ENCODE measurements around the gene C5AR2. TPM values are rescaled to one million over a fixed set of nuclear protein-coding genes. Genes with fewer than 3 reads are reported as not detected.

Gene C5AR2
- polyA plus RNA-seq, 1 of the 3 experiments (the other 2 are of a cell fraction): not detected

- Histone ChIP-seq H3K9ac (no peak overlapping the region), H2AFZ (ENCODE audit: low read depth) (no peak overlapping the region), H3K9me3 (no peaks in the 10 kb centered on the region), H4K20me1 (ENCODE audit: insufficient read depth) (no peaks in the 10 kb centered on the region), H3K27me3 (ENCODE audit: insufficient read depth) (no peaks in the 10 kb centered on the region), H3K4me2 (no peak overlapping the region), H3K9me2 (no peaks in the 10 kb centered on the region), H3K79me2 (ENCODE audit: insufficient read depth) (no peaks in the 10 kb centered on the region; the same call in 1 of the 2 replicates), H3K4me1 (ENCODE audit: control insufficient read depth in 1 of 2, insufficient read depth in 2 of 2, low read depth in 1 of 2, low read length in 1 of 2) (no peaks in the 10 kb centered on the region), H3F3A (replicated peaks; ENCODE audit: insufficient read depth) (no peaks in the 10 kb centered on the region), H3K27ac (ENCODE audit: low read depth in 2 of 2, low read length in 1 of 2) (no peak overlapping the region), H3K36me3 (replicated peaks in 1 of 2; ENCODE audit: control insufficient read depth in 1 of 2, insufficient read depth in 2 of 2, low read length in 1 of 2) (peaks cover 12 to 75% of the 10 kb centered on the region in 2 experiments), H3K4me3 (ENCODE audit: low read depth in 2 of 2, low read length in 1 of 2) (no peak overlapping the region)
- no peak for TF ChIP-seq CTCF (IDR thresholded peaks at IDR 0.05)
- no peak for TF ChIP-seq FOSL2 (IDR thresholded peaks at IDR 0.05; ENCODE audit: borderline replicate concordance, low read depth)
- TF ChIP-seq RFX5 (IDR thresholded peaks at IDR 0.05; ENCODE audit: low read length): no peak
- TF ChIP-seq MEF2A (IDR thresholded peaks at IDR 0.05; ENCODE audit: borderline replicate concordance, low read depth): no peak
- no peak for TF ChIP-seq TCF12 (IDR thresholded peaks at IDR 0.05)
- no peak for TF ChIP-seq USF1 (IDR thresholded peaks at IDR 0.05; ENCODE audit: borderline replicate concordance, low read depth)
- no peak for TF ChIP-seq RCOR1 (IDR thresholded peaks at IDR 0.05; ENCODE audit: low read length)
- TF ChIP-seq GABPA (IDR thresholded peaks at IDR 0.05; ENCODE audit: low read depth): no peak
- no peak for TF ChIP-seq SMC3 (IDR thresholded peaks at IDR 0.05; ENCODE audit: low read depth, low read length)
- TF ChIP-seq CHD2 (IDR thresholded peaks at IDR 0.05; ENCODE audit: low read length, partially characterized antibody): no peak
- no peak for TF ChIP-seq EZH2phosphoT487 (IDR thresholded peaks at IDR 0.05; ENCODE audit: borderline replicate concordance, low read depth)
- TF ChIP-seq PBX3 (IDR thresholded peaks at IDR 0.05): no peak
- TF ChIP-seq EP300 (IDR thresholded peaks at IDR 0.05; ENCODE audit: borderline replicate concordance in 1 of 2, low read depth in 1 of 2, low read length in 1 of 2): no peak
- CTCF ChIA-PET: interaction anchor here (0.6 to 1.3 kb wide), 2 partner anchors 18 to 22 kb away, joined by 3 to 4 read pairs; no protein-coding TSS in a partner anchor
- 91% methylated on average over 15 of the region's 33 CpGs for WGBS (ENCODE audit: low lambda C conversion rate)
- no peak for DNase-seq
- POLR2A ChIA-PET: interaction anchor here (0.6 kb wide), 1 partner anchor 1908 kb away, joined by 4 read pairs; no protein-coding TSS in a partner anchor
These were observed 41.6 kb downstream of the C5AR2 start for GRCh38 chr19:47373246-47374240.

Data from SK-N-SH (cell line).